GM18907 (cell line): ENCODE results near the gene CCDC134.
A peak's percentile ranks its signal among the peaks of the same experiment; 100 is the strongest.
"Not testable (repeated sequence)": the region's sequence is repeated elsewhere in the genome, so short reads cannot be mapped to it uniquely, and the experiment has no call there.

Source experiments
- ATAC-seq: cut with Tn5 transposase; IDR thresholded peaks from one replicate; pipeline ENCODE4 v1.9.1; 2021; ENCODE audit warnings: mild to moderate bottlenecking, moderate library complexity; ENCODE audit not compliant: unreplicated experiment

The CCDC134 gene

GRCh38 chr22:41822317-41823057 is 22.0 kb downstream of the CCDC134 start:
- ATAC-seq = no peak

- no peak for ATAC-seq
These were observed 23.3 kb downstream of the CCDC134 start for GRCh38 chr22:41823797-41824196.

GRCh38 chr22:41825376-41825775 is 24.9 kb downstream of the CCDC134 start:
- no peak for ATAC-seq

GRCh38 chr22:41826021-41826420 is 25.5 kb downstream of the CCDC134 start:
- no peak for ATAC-seq

GRCh38 chr22:41826430-41827383 is 26.2 kb downstream of the CCDC134 start:
- no peak for ATAC-seq

- no peak for ATAC-seq
These were observed 27.2 kb downstream of the CCDC134 start for GRCh38 chr22:41827671-41828070.

GRCh38 chr22:41828516-41828915 is 28.0 kb downstream of the CCDC134 start:
- no peak for ATAC-seq

GRCh38 chr22:41830174-41830573 is 29.7 kb downstream of the CCDC134 start:
- no peak for ATAC-seq

GRCh38 chr22:41831383-41831782 is 30.9 kb downstream of the CCDC134 start:
- no peak for ATAC-seq

- ATAC-seq = no peak
These were observed 31.5 kb downstream of the CCDC134 start for GRCh38 chr22:41831828-41832552.

GRCh38 chr22:41832553-41833368 is 32.3 kb downstream of the CCDC134 start, which contains the start of gene SREBF2:
SREBF2 (plus strand) TSS chr22:41833105; CDS start chr22:41833271, 166 bp downstream.
- peak; percentile 84 for ATAC-seq

- peak; percentile 22 for ATAC-seq
These were observed 33.0 kb downstream of the CCDC134 start for GRCh38 chr22:41833369-41834004.

- no peak for ATAC-seq
These were observed 33.8 kb downstream of the CCDC134 start for GRCh38 chr22:41834005-41834944.

GRCh38 chr22:41835462-41835861 is 35.0 kb downstream of the CCDC134 start:
- ATAC-seq = not testable (repeated sequence)

GRCh38 chr22:41836551-41836950 is 36.1 kb downstream of the CCDC134 start:
- ATAC-seq = no peak

GRCh38 chr22:41838842-41839618 is 38.6 kb downstream of the CCDC134 start:
- no peak for ATAC-seq

- no peak for ATAC-seq
These were observed 39.7 kb downstream of the CCDC134 start for GRCh38 chr22:41840216-41840615.
